Measurements from ENCODE around the gene FAM181B.

FAM181B gene

DNA sequence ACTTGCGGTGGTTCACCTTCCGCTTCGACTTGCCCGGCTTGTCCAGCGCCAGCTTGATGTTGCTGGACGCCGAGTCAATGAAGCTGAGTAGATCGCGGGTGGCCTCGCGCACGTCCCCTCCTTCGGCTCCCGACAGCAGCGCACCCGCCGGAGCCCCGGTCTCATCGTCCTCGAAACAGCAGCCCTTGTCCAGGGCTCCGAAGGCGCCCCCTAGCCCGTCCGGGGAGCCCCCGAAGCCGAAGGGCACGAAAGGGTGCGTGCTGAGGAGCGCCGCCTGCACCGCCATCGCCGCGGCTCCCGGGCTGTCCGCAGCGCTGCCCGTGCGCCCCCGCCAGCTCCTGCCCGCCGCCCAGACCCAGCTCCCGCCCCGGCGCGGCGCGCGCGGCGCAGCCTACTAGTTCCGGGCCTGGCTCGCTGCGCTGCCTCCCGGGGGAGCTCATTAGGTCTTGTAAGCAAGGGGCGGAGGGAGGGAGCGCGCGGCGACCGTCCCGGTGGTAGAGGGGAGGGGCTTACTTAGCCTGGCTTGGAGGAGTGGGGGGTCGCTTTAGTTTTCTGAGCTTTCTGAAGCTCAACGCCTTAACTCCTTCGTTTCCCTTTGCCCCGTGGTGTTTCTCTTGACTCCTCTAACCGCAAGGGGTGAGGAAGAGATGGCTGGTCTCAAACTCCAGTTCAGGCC, at the start of gene FAM181B:
TSS of gene FAM181B (minus strand) at position 421 of the 676 bp plus-strand sequence. CDS start at position 286, 135 bp downstream.
- DNase-seq (ENCODE audit: low read depth) = no peak

DNA sequence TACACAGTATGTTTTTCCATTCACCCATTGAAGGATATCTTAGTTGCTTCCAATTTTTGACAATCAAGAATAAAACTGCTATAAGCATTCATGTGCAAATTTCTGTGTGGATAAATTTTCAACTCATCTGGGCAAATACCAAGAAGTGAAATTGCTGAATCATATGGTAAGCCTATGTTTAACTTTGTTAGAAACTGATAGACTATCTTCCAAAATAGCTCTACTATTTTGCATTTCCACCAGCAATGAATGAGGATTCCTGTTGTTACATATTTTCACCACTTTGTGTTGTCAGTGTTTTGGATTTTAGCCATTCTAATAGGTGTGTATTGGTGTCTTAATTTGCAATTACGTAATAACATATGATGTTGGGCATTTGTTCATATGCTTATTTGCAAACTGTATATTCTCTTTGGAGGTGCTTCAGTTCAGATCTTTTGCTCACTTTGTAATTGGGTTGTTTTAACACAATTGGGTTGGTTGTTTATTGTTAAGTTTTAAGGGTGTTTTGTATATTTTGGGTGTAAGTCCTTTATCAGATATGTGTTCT, 49.2 kb upstream of the FAM181B start:
- no peak for DNase-seq (ENCODE audit: low read depth)

GRCh38 chr11:82778776-82779175, 45.1 kb upstream of the FAM181B start:
- DNase-seq (ENCODE audit: low read depth) = no peak

DNA sequence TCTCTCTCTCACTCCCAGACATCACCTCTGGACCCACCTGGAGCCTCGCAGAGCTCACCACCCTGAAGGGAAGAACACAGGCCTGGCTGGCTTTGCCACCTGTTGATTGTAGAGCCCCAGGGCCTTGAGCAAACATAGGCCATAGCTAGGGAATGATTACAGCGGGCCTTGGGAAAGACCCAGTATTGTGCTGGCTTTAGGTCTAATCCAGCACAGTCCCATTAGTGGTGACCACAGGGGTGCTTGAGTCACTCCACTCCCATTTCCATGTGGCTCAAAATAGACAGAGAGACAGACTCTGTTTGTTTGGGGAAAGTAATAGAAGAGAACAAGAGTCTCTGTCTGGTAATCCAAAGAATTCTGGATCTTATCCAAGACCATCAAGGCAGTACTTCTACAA, 42.7 kb upstream of the FAM181B start:
- no peak for DNase-seq (ENCODE audit: low read depth)

DNA sequence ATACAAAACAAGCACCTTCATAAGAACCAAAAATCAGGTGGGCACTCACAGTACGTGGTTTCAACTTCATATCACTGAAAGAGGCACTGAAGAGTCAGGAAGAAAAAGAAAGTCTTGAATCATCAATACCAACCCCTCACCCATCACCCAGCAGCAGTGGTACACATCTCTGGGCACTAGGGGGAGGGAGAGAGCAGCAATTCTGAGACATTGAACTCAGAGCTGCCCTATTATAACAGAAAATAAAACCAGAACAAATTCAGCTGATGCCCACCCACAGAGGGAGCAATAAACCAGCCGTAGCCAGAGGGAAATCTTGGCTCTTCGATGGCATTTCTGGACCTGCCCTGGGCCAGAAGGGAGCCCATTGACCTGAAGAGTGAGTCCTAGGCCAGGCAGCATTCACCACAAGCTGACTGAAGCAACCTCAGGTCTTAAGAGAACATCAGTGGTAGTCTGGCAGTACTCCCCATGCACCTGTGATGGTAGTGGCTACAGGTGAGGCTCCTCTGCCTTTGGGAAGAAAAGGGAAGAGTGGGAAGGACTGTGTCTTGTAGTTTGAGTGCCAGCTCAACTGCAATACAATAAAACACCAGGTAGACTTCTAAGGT, 42.2 kb upstream of the FAM181B start:
- no peak for DNase-seq (ENCODE audit: low read depth)

GRCh38 chr11:82775218-82775617, 41.6 kb upstream of the FAM181B start:
- no peak for DNase-seq (ENCODE audit: low read depth)

DNA sequence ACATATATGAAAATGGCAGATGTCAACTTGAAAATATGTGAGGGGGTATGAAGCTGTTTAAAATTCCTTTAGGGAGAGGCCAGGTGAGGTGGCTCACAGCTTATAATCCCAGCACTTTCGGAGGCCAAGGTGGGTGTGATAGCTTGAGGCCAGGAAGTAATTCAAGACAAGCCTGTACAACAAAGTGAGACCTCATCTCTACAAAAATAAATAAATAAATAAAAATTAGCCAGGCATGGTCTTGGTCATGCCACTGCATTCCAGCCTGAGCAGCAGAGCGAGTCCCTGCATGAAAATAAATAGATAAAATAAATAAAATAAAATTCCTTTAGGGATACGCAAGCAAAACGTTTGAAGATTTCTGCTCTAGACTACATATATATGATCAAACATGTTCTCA, 38.1 kb upstream of the FAM181B start:
- DNase-seq (ENCODE audit: low read depth) = no peak

- DNase-seq (ENCODE audit: low read depth) = no peak
These were observed 33.5 kb upstream of the FAM181B start for GRCh38 chr11:82767123-82767522.

- no peak for DNase-seq (ENCODE audit: low read depth)
These were observed 31.9 kb upstream of the FAM181B start for GRCh38 chr11:82765466-82766034.

DNA sequence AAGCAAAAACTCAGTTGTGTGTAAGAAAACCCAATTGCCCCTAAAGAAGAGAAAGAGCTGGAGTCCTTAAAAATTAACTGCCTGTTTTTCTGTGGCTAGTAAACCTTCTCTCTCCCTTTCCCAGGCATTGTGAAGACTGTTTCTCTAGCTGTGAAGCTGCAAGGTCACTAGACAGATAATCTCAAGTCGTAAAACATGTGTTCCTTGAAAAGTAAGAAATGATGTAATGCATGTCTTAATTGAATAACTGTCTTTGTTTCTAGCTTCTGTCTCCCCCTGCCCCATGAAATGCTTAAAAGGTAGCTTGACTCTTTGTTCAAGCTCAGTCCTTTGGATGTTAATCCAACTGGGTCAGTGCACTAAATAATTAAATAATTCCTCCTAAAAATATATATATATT, 29.5 kb upstream of the FAM181B start:
- DNase-seq (ENCODE audit: low read depth) = no peak

DNA sequence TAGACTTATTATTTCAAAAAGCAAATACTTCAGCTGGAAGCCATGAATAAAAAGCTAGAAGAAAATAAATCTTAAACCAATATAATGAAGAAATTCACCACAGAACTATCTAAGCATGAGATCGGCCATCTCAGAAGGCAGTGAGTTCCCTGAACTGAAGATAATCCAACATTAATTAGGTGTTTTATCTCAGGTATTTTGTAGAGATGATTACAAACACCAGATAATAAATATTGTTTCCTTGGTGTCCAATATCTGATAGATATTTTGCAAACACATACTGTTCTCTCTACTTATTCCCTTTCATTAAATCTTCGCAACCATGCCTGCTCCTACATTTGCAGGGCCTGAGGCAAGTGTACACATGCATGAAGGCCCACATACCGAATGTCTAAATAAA, 26.0 kb upstream of the FAM181B start:
- DNase-seq (ENCODE audit: low read depth) = no peak

GRCh38 chr11:82757660-82758357, 24.1 kb upstream of the FAM181B start:
- DNase-seq (ENCODE audit: low read depth) = no peak

GRCh38 chr11:82756765-82757639, 23.3 kb upstream of the FAM181B start:
- no peak for DNase-seq (ENCODE audit: low read depth)

DNA sequence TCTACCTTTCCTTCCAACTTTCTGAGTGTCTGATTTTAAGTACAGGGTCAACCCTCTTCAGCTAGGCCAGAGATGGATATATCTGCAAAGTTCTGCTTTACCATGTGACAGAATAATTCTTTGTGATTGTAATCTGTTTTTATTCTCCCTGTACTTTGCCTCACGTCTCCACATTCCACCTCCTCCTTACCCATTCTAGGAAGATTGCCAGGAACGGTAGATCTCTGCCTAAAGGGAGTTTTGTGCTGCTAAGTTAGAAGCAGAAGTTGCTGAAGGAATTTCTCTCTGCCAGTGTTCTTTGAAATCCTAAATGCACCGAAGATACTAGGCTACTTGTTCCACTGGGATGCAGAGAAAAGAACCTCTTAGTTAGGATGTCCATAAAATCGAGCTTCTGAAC, 20.7 kb upstream of the FAM181B start:
- no peak for DNase-seq (ENCODE audit: low read depth)

GRCh38 chr11:82753921-82754320, 20.3 kb upstream of the FAM181B start:
- DNase-seq (ENCODE audit: low read depth) = no peak

DNA sequence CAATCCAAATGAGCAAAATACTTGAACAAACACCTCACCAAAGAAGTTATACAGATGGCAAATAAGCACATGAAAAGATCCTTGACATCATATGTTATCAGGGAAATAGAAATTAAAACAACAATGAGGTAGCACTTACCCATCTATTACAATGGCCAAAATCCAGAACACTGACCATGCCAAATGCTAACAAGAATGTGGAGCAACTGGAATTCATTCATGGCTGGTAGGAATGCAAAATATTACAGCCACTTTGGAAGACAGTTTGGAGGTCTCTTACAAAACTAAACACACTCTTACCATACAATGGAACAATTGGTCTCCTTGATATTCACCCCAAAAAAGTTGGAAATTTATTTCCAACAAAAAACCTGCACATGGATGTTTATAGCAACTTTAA, 19.1 kb upstream of the FAM181B start:
- no peak for DNase-seq (ENCODE audit: low read depth)

DNA sequence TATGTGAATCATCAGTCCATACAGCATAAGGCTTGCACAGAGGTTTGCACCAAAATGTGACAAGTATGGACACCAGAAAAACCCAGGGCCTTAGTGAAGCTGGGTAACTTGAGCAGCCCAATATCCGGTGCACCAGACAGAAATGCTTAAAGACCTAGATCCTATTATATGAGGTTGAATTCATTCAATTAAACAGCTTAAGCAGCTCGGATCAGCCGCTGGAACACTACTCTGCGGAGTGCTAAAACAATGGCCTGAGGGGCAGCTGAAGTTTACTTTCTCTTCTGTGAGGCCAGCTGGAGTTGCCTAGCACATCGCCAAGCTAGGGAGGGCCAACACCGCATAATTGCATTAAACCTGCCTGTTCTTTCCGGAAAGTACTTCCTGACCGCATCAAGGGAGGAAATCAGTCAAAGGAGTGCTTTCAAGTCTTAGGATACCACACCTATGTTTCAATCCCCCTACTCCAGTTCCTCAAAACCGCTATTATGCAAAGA, 17.0 kb upstream of the FAM181B start:
- no peak for DNase-seq (ENCODE audit: low read depth)

DNA sequence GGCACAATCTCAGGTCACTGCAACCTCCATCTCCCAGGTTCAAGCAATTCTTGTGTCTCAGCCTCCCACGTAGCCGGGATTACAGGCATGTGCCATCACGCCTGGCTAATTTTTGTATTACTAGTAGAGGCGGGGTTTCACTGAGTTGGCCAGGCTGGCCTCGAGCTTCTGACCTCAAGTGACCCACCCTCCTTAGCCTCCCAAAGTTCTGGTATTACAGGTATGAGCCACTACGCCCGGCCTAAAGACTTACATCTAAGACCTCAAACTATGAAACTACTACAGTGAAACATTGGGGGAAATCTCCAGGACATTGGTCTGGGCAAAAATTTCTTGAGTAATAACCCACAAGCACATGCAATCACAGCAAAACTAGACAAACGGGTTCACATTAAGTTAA, 13.8 kb upstream of the FAM181B start:
- no peak for DNase-seq (ENCODE audit: low read depth)

- DNase-seq (ENCODE audit: low read depth) = no peak
These were observed 4.4 kb upstream of the FAM181B start for GRCh38 chr11:82738091-82738490.

DNA sequence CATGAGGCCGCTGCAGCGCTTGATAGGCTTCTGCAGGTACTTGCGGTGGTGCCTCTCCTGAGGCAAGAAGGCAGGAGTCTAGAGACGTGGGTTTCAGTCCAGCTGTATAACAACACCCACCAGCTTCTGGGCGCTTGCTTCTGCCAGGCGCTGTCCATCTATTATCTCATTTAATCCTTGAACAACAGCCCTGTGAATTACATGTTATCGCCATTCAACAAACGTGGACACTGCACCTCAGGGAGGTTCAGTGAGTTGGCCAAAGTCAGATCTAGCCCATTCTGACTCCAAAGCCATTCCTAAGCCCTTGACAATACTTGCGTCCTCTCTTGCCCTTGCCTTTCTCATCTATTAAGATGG, 436 bp upstream of the FAM181B start:
- DNase-seq (ENCODE audit: low read depth) = no peak

DNA sequence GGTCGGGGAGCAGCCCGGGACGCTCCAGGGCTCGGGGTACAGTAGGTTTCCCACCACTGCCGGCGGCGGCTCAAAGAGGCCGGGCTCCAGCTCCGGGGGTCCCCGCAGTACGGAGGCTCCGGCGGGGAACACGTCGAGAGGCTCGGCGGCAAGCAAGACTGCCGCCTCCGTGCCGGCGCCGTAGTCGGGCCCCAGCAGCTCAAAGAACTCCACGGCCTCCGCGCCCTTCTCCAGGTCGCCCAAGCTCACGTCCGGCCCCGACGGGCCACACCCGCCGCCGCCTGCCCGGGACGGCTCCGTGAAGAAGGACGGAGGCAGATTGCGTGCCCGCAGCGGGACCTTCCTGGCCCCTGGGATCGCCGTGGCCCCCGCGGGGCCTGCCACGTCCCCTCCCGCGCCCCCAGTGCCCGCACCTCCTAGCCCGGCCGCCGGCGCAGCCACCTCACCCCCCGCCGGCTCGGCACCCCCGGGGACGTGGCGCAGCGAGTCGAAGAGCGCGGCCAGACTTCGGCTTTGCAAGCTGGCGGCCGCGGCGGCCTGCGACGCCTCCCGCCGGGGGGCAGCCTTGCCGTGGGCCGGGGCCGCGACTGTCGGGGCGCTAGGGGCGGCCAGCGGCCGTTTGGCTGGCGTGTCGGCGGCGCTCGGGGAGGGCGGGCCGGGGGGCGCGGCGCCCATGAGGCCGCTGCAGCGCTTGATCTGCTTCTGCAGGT, 775 bp downstream of the FAM181B start:
- DNase-seq (ENCODE audit: low read depth) = no peak

Measured in stimulated activated CD8-positive, alpha-beta memory T cell treated with anti-CD3 and anti-CD28 coated beads, Interleukin-15, amount 100 ng/mL, for 24 hours (primary cell).